Chondrocyte (in vitro differentiated cells): ENCODE data around the gene TOP2B. TPM values are rescaled to one million over a fixed set of nuclear protein-coding genes. Genes with fewer than 3 reads are reported as not detected.

Experiments
- DNase-seq: peaks from one replicate; pipeline ENCODE4 v3.0.0; 2021; ENCODE audit warnings: mixed read lengths, low spot score
- H3K27ac Mint-ChIP-seq: one replicate; pipeline ENCODE4 v1.8.0; 2021; ENCODE audit warnings: mild to moderate bottlenecking, moderate library complexity, mixed read lengths; ENCODE audit not compliant: unreplicated experiment
- H3K27me3 Mint-ChIP-seq: 2 replicates; pipeline ENCODE4 v1.8.0; 2021; ENCODE audit warnings: low read depth, mixed read lengths
- H3K36me3 Mint-ChIP-seq: 2 replicates; pipeline ENCODE4 v1.8.0; 2021; ENCODE audit warnings: low read depth, mixed read lengths
- H3K4me1 Mint-ChIP-seq: 2 replicates; pipeline ENCODE4 v1.8.0; 2021; ENCODE audit warnings: low read depth, mild to moderate bottlenecking, mixed read lengths
- H3K4me3 Mint-ChIP-seq: one replicate; pipeline ENCODE4 v1.8.0; 2021; ENCODE audit warnings: mild to moderate bottlenecking, moderate library complexity, mixed read lengths; ENCODE audit not compliant: unreplicated experiment
- H3K9me3 Mint-ChIP-seq: 2 replicates; pipeline ENCODE4 v1.8.0; 2021; ENCODE audit warnings: low read depth, mixed read lengths
- total RNA-seq: library from RNA; stranded (reverse); gene quantifications from 3 replicates; pipeline ENCODE4 v1.2.1, GENCODE V29; 2021
- TF ChIP-seq, protein P1 (sequence below): fragments of 200-600 bp; sonication (generic); IDR thresholded peaks from 2 replicates; pipeline ENCODE4 v1.5.0; 2021; ENCODE audit warnings: antibody characterized with exemption, mild to moderate bottlenecking, moderate library complexity

The TOP2B gene
- total RNA-seq, 1 donor from 2014 or later: 80.9 TPM

DNA sequence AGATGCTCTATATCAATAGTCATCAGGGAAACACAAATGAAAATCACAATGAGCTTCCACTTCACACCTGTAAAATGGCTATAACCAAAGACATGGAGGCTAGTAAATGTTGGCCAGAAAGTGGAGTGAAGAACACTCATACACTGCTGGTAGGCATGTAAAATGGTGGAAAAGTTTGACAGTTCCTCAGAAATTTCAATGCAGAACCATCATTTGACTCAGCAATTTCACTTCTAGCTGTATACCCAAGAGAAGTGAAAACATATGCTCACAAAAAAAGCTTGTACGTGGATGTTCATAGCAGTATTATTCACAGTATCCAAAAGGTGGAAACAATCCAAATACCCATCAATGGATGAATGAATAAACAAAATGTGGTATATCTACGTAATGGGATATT, 19.2 kb upstream of the TOP2B start:
- DNase-seq: no peak
- Mint-ChIP-seq H3K27me3 (peaks cover 10% of the 10 kb centered on the region), H3K4me1 (peaks cover under 1% of the 10 kb centered on the region), H3K36me3 (no peaks in the 10 kb centered on the region), H3K4me3 (no peak overlapping the region), H3K9me3 (no peaks in the 10 kb centered on the region), H3K27ac (no peak overlapping the region)
- TF ChIP-seq, protein P1, sequence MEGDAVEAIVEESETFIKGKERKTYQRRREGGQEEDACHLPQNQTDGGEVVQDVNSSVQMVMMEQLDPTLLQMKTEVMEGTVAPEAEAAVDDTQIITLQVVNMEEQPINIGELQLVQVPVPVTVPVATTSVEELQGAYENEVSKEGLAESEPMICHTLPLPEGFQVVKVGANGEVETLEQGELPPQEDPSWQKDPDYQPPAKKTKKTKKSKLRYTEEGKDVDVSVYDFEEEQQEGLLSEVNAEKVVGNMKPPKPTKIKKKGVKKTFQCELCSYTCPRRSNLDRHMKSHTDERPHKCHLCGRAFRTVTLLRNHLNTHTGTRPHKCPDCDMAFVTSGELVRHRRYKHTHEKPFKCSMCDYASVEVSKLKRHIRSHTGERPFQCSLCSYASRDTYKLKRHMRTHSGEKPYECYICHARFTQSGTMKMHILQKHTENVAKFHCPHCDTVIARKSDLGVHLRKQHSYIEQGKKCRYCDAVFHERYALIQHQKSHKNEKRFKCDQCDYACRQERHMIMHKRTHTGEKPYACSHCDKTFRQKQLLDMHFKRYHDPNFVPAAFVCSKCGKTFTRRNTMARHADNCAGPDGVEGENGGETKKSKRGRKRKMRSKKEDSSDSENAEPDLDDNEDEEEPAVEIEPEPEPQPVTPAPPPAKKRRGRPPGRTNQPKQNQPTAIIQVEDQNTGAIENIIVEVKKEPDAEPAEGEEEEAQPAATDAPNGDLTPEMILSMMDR: no peak

DNA sequence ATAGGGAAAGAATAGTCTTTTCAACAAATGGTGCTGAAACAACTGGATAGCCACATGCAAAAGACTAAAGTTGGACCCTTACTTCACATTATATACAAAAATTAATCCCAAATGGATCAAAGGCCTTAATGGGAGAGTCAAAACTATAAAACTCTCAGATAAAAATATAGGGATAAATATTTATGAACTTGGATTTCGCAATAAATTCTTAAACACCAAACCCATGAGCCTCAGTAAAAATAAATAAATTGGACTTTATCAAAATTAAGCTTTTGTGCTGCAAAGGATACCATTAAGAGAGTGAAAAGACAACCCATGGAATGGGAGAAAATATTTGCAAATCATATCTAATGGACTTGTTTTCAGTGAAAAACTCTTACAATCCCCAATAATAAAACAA, 18.7 kb upstream of the TOP2B start:
- no peaks in the 10 kb centered on the region for H3K36me3 Mint-ChIP-seq
- DNase-seq: no peak

DNA sequence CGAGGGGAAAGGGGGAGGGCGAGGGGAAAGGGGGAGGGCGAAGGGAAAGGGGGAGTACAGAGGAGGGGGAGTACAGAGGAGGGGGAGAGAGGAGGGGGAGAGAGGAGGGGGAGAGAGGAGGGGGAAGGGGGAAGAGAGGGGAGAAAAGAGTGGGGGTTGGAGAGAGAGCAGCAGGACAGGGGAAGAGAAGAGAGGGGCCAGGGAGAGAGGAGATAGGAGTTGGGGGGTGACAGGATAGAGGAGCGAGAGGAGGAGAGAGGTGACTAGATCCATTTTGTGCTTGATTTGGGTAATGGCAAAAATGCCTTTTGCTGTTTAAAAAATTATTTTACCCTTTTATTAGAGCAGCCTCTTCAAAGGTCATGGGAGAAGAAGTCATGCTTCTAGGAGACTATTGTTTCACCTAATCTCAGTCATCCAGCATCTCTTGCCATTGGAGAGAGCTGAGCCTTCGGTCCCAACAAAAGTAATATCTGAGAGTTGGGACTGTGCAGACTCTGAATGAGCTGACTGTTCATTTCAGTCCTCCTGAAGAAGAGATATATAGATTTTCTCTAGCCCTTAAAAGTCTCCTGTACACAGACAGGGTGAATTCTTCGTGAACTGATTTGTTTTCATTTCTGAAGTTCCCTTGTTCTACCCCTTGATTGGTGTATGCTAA, 15.1 kb upstream of the TOP2B start:
- peaks cover 6% of the 10 kb centered on the region for H3K4me1 Mint-ChIP-seq
- H3K27me3 Mint-ChIP-seq: no peaks in the 10 kb centered on the region
- no peak overlapping the region for H3K4me3 Mint-ChIP-seq
- H3K36me3 Mint-ChIP-seq: no peaks in the 10 kb centered on the region
- no peaks in the 10 kb centered on the region for H3K9me3 Mint-ChIP-seq
- H3K27ac Mint-ChIP-seq: no peak overlapping the region
- TF ChIP-seq, protein P1: no peak
- DNase-seq: no peak

More for the DNA sequence above, 18.7 kb upstream of the TOP2B start:
- Mint-ChIP-seq H3K9me3 (no peaks in the 10 kb centered on the region), H3K4me1 (peaks cover 5% of the 10 kb centered on the region), H3K27me3 (peaks cover 9% of the 10 kb centered on the region), H3K27ac (no peak overlapping the region), H3K4me3 (no peak overlapping the region)
- TF ChIP-seq, protein P1: no peak

DNA sequence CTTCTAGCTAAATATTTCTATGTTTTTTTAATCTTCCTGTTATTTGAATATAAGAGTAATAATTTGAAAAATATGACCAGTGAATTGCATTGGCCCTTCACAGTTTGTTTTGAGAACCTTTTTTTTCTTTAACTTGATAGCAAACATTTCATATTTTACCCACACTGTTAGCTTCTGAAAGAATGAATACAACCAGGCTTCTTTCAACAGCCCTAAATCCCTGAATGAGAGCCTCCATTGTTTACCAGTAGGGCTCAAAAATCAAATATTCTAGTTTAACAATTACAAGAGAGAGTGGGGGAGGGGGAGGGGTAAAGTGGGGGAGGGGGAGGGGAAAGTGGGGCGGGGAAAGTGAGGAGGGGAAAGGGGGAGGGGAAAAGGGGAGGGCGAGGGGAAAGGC, 14.5 kb upstream of the TOP2B start:
- no peak for DNase-seq
- H3K27me3 Mint-ChIP-seq: no peaks in the 10 kb centered on the region
- H3K36me3 Mint-ChIP-seq: no peaks in the 10 kb centered on the region
- TF ChIP-seq, protein P1: no peak
- H3K4me1 Mint-ChIP-seq: peaks cover 6% of the 10 kb centered on the region
- no peaks in the 10 kb centered on the region for H3K9me3 Mint-ChIP-seq
- H3K4me3 Mint-ChIP-seq: no peak overlapping the region
- H3K27ac Mint-ChIP-seq: no peak overlapping the region

DNA sequence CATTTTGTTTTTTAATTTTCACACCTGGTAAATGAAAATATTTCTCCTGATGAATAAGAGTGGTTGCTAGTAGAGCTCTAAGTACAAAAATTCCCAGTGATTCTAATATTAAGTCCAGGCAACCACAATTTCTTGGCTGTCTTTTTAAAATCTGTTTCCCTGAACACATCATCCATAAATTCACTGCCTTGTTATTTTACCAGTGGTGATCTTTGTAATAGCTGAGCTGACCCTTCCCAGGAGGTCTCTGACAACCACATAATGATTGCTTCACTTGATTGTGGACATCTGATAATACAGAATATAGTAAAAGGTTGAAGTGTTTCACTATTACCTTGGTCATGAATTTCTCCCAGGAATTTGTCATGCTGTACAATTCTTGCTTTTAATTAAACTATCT, 13.9 kb upstream of the TOP2B start:
- Mint-ChIP-seq H3K4me1 (peaks cover 6% of the 10 kb centered on the region), H3K9me3 (no peaks in the 10 kb centered on the region), H3K36me3 (no peaks in the 10 kb centered on the region), H3K27ac (no peak overlapping the region), H3K27me3 (no peaks in the 10 kb centered on the region), H3K4me3 (no peak overlapping the region)
- TF ChIP-seq, protein P1: no peak
- no peak for DNase-seq
